ENCODE results near the gene BMX.

Gene BMX

DNA sequence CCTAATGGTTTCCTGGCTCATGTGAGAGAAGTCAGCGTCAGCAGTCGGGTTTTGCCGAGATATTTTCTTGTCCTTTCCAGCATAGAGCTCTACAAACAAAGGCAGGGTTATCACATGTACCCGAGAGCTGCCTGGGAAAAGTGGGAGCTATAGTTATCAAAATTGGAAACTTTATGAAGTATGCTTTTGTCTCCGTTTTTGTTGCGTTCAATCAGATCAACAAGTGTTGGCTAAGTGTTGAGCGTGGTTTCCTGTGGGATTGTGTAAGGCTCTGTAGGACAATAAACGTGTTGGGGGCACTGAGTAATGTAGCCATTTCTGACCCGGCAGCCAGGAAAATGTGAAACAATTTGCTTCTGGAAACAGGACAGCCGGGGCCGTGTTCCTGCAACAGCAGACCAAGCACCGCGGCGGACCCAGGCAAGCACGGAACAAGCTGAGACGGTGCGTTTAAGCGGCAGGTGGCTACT, at the start of gene BMX:
BMX (plus strand) TSS at position 311 of the 470 bp plus-strand sequence. CDS start 7,547 bp downstream, outside the sequence.
- TF ChIP-seq, protein P1, sequence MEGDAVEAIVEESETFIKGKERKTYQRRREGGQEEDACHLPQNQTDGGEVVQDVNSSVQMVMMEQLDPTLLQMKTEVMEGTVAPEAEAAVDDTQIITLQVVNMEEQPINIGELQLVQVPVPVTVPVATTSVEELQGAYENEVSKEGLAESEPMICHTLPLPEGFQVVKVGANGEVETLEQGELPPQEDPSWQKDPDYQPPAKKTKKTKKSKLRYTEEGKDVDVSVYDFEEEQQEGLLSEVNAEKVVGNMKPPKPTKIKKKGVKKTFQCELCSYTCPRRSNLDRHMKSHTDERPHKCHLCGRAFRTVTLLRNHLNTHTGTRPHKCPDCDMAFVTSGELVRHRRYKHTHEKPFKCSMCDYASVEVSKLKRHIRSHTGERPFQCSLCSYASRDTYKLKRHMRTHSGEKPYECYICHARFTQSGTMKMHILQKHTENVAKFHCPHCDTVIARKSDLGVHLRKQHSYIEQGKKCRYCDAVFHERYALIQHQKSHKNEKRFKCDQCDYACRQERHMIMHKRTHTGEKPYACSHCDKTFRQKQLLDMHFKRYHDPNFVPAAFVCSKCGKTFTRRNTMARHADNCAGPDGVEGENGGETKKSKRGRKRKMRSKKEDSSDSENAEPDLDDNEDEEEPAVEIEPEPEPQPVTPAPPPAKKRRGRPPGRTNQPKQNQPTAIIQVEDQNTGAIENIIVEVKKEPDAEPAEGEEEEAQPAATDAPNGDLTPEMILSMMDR (conservative IDR thresholded peaks at IDR 0.05) = no peak
- no peak within 1 kb of the TSS for H3K27ac ChIP-seq

DNA sequence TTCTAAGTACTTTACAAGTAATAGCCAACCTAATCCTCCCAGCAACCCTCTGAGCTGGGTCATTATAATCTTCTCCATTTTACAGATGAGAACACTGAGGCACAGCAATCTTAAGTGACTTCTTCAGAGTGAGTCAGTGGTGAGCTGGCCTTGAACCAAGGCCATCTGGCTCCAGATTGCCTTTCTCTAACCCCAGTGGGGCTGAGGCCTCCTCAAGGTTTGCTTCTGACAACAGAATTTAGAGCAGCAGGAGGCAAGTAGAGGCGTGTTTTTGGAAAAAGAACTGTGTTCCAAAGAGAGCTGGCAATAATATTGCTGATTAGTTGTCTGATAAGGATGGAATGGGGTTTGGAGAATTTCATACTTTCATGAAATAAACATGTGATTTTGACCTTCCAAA, 48.7 kb upstream of the BMX start:
- TF ChIP-seq, protein P1 (conservative IDR thresholded peaks at IDR 0.05) = no peak
- H3K27ac ChIP-seq = no peak overlapping the region

DNA sequence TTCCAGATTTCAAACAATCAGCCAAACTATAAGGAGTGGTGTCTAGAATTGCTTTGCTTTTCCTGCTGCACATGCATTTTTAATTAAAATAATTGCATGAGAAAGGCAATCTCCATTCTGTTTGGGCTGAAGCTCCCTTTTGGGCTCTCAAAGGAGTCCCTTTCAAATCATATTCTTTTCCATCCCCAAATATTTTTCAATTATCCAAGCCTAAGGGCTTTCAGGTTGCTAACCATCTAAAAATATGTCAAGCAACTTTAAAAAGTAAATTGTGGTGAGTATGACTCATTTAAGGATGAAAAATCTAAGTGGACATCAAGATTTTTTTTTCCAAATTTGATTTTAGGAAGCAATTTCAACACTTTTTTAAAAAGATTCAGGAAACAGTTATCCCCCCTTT, 35.9 kb upstream of the BMX start:
- peak overlapping the region; percentile 95 for H3K27ac ChIP-seq
- TF ChIP-seq, protein P1 (conservative IDR thresholded peaks at IDR 0.05) = no peak

DNA sequence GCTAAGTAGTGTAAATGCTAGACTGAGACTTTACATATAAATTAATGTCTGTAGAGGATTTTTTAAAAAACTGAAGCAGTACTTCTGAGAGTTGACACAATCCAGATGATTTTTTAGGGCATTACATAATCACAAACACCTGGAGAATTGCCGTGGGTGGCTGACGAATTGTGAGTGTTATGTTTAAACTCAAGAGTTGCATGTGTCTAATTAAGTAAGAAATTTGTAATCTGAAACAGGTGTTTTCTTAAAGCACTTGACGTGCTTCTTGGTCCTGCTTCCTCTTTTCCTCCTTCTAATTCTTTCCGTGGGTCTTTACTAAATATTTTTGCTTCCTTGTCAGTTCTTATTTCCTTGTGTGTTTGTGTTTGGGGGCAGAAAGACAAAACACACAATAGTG, 35.3 kb upstream of the BMX start:
- peak overlapping the region; percentile 95 for H3K27ac ChIP-seq
- TF ChIP-seq, protein P1 (conservative IDR thresholded peaks at IDR 0.05) = no peak

DNA sequence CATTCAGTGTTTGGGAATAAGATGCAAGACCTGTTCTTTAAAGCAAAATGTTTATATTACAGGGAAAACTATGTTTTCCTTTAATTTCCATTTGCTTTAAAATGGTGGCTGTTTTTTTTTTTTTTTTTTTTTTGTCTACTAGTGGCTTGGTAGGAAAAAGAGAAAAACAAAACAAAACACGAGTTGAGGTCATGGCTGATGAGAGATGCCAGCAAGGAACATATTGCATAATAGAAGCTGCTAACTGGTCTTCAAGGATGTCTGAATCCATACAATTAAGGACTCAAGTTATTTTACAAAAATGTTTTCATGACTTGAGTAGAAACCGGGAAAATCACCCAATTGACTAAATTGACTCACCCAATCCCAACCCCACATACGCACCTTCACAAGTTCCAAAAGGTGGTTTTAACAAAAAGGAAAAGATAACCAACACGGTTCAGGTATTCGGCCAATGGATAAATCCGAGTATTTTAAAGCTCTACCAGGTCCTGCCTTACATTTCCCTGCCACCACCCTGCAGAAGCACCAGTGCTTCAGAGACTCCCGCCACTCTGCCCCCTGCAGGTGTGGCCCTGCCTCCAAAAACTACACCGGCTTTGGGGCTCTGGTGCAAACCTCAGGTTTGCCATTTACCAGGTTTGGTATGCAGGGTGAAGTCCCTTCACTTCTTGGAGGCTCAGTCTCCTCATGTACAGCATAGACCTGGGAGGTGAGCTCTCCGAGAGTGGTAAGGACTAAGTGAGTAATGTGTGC, 34.5 kb upstream of the BMX start:
- TF ChIP-seq, protein P1 (conservative IDR thresholded peaks at IDR 0.05) = no peak
- peak overlapping the region; percentile 95 for H3K27ac ChIP-seq

DNA sequence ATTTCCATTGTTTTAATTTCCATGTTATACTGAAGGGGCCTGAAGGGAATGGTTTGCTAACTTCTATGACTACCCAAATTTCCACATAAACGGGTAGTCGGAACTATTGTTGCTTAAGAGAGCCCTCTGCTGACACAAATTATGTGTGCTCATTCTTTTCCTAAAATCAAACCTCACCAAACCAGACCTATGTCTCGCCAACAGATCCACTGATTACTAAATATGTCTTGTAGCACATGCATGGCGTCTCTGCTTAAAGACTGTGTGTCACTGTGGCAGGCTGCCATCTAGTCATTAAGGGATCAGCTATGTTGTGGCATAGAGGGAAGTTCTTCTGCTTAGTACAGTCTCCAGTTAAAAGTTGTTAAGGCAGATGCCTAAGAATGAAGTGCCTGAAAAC, 32.6 kb upstream of the BMX start:
- H3K27ac ChIP-seq = peak overlapping the region; percentile 95
- TF ChIP-seq, protein P1 (conservative IDR thresholded peaks at IDR 0.05) = peak; percentile 64

DNA sequence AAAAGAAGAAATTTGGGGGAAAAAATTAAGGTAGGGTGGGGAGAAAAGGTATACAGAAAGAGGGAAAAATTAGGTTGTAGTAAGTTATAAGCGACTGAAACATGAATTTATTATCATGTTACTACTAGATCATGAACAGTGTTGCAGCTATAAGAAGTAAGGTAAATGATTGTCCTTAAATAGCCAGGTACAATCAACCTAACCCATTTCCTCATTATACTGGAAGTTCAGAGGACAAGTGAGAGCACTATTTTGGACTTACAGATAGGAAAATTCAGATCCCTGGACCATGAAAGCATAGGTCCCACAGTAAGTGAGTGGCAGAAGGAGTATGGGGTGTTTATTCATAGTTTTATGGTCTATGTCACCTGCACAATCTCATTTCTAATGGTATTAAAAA, 31.0 kb upstream of the BMX start:
- H3K27ac ChIP-seq = peak overlapping the region; percentile 95; the same call in 1 of the 2 replicates
- TF ChIP-seq, protein P1 (conservative IDR thresholded peaks at IDR 0.05) = no peak

Data from VCaP (cell line).